Activated CD8-positive, alpha-beta memory T cell treated with anti-CD3 and anti-CD28 coated beads, Interleukin-2, amount 10 ng/mL, durations not matched to agents 7 days and 5 days (primary cell): ENCODE results near the gene C1QC. TPM values are rescaled to one million over a fixed set of nuclear protein-coding genes. Genes with fewer than 3 reads are reported as not detected.

ENCODE experiments used
- ATAC-seq: fragments of 150-1000 bp; cut with Tn5 transposase; one replicate; pipeline ENCODE4 v1.10.0; 2021; ENCODE audit warnings: moderate library complexity
- CTCF ChIA-PET: fragments of 350-600 bp; sonication (Branson Sonifier 250); formaldehyde crosslinking; loops from one replicate; lab custom pipeline; 2021; ENCODE audit warnings: antibody characterized with exemption; lab: Charles Lee
- DNase-seq: peaks from one replicate; pipeline ENCODE4 v3.0.0-alpha.2; 2020
- H3K27ac Mint-ChIP-seq: one replicate; pipeline ENCODE4 v1.8.0; 2021; ENCODE audit warnings: mild to moderate bottlenecking, mixed read lengths
- H3K27me3 Mint-ChIP-seq: one replicate; pipeline ENCODE4 v1.8.0; 2021; ENCODE audit warnings: mixed read lengths
- H3K36me3 Mint-ChIP-seq: one replicate; pipeline ENCODE4 v1.8.0; 2021; ENCODE audit warnings: mild to moderate bottlenecking, mixed read lengths
- H3K4me1 Mint-ChIP-seq: one replicate; pipeline ENCODE4 v1.8.0; 2021; ENCODE audit warnings: mixed read lengths
- H3K4me3 Mint-ChIP-seq: one replicate; pipeline ENCODE4 v1.8.0; 2021; ENCODE audit warnings: mild to moderate bottlenecking, moderate library complexity, mixed read lengths
- H3K9me3 Mint-ChIP-seq: one replicate; pipeline ENCODE4 v1.8.0; 2022; ENCODE audit warnings: low read depth, mixed read lengths
- total RNA-seq, 2 experiments: library from RNA; stranded (reverse); gene quantifications; one replicate each; pipeline ENCODE4 v1.2.3, GENCODE V29; 2021

The C1QC gene
- total RNA-seq, 2 experiments from 2014 or later: not detected

GRCh38 chr1:22643928-22644327 lies 495 bp downstream of the C1QC start:
- CTCF ChIA-PET: no interaction called here
- ATAC-seq: no peak

GRCh38 chr1:22645931-22646330 lies 2.5 kb downstream of the C1QC start:
- Mint-ChIP-seq H3K27ac (no peak overlapping the region), H3K4me1 (no peaks in the 10 kb centered on the region), H3K4me3 (no peak overlapping the region), H3K36me3 (no peaks in the 10 kb centered on the region), H3K27me3 (peaks cover 12% of the 10 kb centered on the region), H3K9me3 (no peaks in the 10 kb centered on the region)
- CTCF ChIA-PET: no interaction called here
- ATAC-seq (no peak), DNase-seq (no peak)

More at GRCh38 chr1:22643928-22644327, 495 bp downstream of the C1QC start:
- no peaks in the 10 kb centered on the region for H3K9me3 Mint-ChIP-seq
- H3K4me3 Mint-ChIP-seq: no peak overlapping the region
- no peaks in the 10 kb centered on the region for H3K36me3 Mint-ChIP-seq
- H3K4me1 Mint-ChIP-seq: no peaks in the 10 kb centered on the region
- no peak for DNase-seq
- H3K27me3 Mint-ChIP-seq: peaks cover 12% of the 10 kb centered on the region
- no peak overlapping the region for H3K27ac Mint-ChIP-seq

GRCh38 chr1:22646384-22646783 lies 3.0 kb downstream of the C1QC start:
- ATAC-seq (no peak), DNase-seq (no peak)
- H3K9me3 Mint-ChIP-seq: no peaks in the 10 kb centered on the region
- H3K27me3 Mint-ChIP-seq: peaks cover 8% of the 10 kb centered on the region
- CTCF ChIA-PET: no interaction called here
- H3K4me1 Mint-ChIP-seq: no peaks in the 10 kb centered on the region
- no peak overlapping the region for H3K4me3 Mint-ChIP-seq
- no peak overlapping the region for H3K27ac Mint-ChIP-seq
- no peaks in the 10 kb centered on the region for H3K36me3 Mint-ChIP-seq

- DNase-seq (no peak), ATAC-seq (no peak)
- Mint-ChIP-seq H3K4me1 (no peaks in the 10 kb centered on the region), H3K27ac (no peak overlapping the region), H3K9me3 (no peaks in the 10 kb centered on the region), H3K4me3 (no peak overlapping the region), H3K27me3 (peaks cover 16% of the 10 kb centered on the region), H3K36me3 (no peaks in the 10 kb centered on the region)
- CTCF ChIA-PET: no interaction called here
Measured at GRCh38 chr1:22650089-22650693, 6.8 kb downstream of the C1QC start.

GRCh38 chr1:22651941-22652856 lies 8.8 kb downstream of the C1QC start:
- no peaks in the 10 kb centered on the region for H3K36me3 Mint-ChIP-seq
- DNase-seq: no peak

GRCh38 chr1:22652881-22653316 lies 9.5 kb downstream of the C1QC start, which contains the start of gene C1QB:
Gene C1QB, plus strand, starts transcription at chr1:22653236. Its CDS starts 6,227 bp downstream, at chr1:22659463.
- CTCF ChIA-PET: no interaction called here

More at GRCh38 chr1:22651941-22652856, 8.8 kb downstream of the C1QC start:
- CTCF ChIA-PET: no interaction called here
- Mint-ChIP-seq H3K27me3 (peaks cover 14% of the 10 kb centered on the region), H3K9me3 (no peaks in the 10 kb centered on the region), H3K4me3 (no peak overlapping the region), H3K4me1 (no peaks in the 10 kb centered on the region), H3K27ac (no peak overlapping the region)
- ATAC-seq: no peak

GRCh38 chr1:22654692-22655091 lies 11.3 kb downstream of the C1QC start:
- CTCF ChIA-PET: no interaction called here

More at GRCh38 chr1:22652881-22653316, 9.5 kb downstream of the C1QC start, which contains the start of gene C1QB:
- no peak for DNase-seq
- no peak for ATAC-seq
- Mint-ChIP-seq H3K27ac (no peak within 1 kb of the TSS), H3K36me3 (no peaks in the 10 kb centered on the region), H3K4me3 (no peak within 1 kb of the TSS), H3K27me3 (peaks cover 14% of the 10 kb centered on the region), H3K4me1 (no peaks in the 10 kb centered on the region), H3K9me3 (no peaks in the 10 kb centered on the region)

GRCh38 chr1:22658385-22659163 lies 15.1 kb downstream of the C1QC start:
- CTCF ChIA-PET: no interaction called here
- Mint-ChIP-seq H3K4me1 (no peaks in the 10 kb centered on the region), H3K9me3 (no peaks in the 10 kb centered on the region), H3K27me3 (peaks cover 13% of the 10 kb centered on the region), H3K27ac (no peak overlapping the region), H3K36me3 (no peaks in the 10 kb centered on the region), H3K4me3 (no peak overlapping the region)
- ATAC-seq (no peak), DNase-seq (no peak)

More at GRCh38 chr1:22654692-22655091, 11.3 kb downstream of the C1QC start:
- no peak for ATAC-seq
- Mint-ChIP-seq H3K9me3 (no peaks in the 10 kb centered on the region), H3K4me3 (no peak overlapping the region), H3K27me3 (peaks cover 14% of the 10 kb centered on the region), H3K36me3 (no peaks in the 10 kb centered on the region), H3K27ac (no peak overlapping the region), H3K4me1 (no peaks in the 10 kb centered on the region)
- DNase-seq: no peak

- no peak for ATAC-seq
- Mint-ChIP-seq H3K4me3 (no peak overlapping the region), H3K36me3 (no peaks in the 10 kb centered on the region), H3K27ac (no peak overlapping the region), H3K27me3 (peaks cover 4% of the 10 kb centered on the region), H3K9me3 (no peaks in the 10 kb centered on the region), H3K4me1 (no peaks in the 10 kb centered on the region)
- CTCF ChIA-PET: no interaction called here
- no peak for DNase-seq
Measured at GRCh38 chr1:22660716-22661241, 17.3 kb downstream of the C1QC start.

- CTCF ChIA-PET: no interaction called here
- Mint-ChIP-seq H3K4me3 (no peak overlapping the region), H3K9me3 (no peaks in the 10 kb centered on the region), H3K4me1 (no peaks in the 10 kb centered on the region), H3K36me3 (no peaks in the 10 kb centered on the region), H3K27ac (no peak overlapping the region), H3K27me3 (no peaks in the 10 kb centered on the region)
- ATAC-seq: no peak
- no peak for DNase-seq
Measured at GRCh38 chr1:22661880-22662279, 18.4 kb downstream of the C1QC start.

GRCh38 chr1:22662318-22662717 lies 18.9 kb downstream of the C1QC start:
- H3K27ac Mint-ChIP-seq: no peak overlapping the region
- H3K27me3 Mint-ChIP-seq: peaks cover 3% of the 10 kb centered on the region
- no peaks in the 10 kb centered on the region for H3K4me1 Mint-ChIP-seq
- H3K9me3 Mint-ChIP-seq: no peaks in the 10 kb centered on the region
- no peak overlapping the region for H3K4me3 Mint-ChIP-seq
- no peak for DNase-seq
- no peak for ATAC-seq
- CTCF ChIA-PET: no interaction called here
- H3K36me3 Mint-ChIP-seq: no peaks in the 10 kb centered on the region

- H3K9me3 Mint-ChIP-seq: no peaks in the 10 kb centered on the region
- peaks cover 5% of the 10 kb centered on the region for H3K27me3 Mint-ChIP-seq
Measured at GRCh38 chr1:22662986-22663408, 19.6 kb downstream of the C1QC start.

GRCh38 chr1:22665752-22666151 lies 22.3 kb downstream of the C1QC start:
- no peak overlapping the region for H3K4me3 Mint-ChIP-seq
- no peak for DNase-seq
- no peaks in the 10 kb centered on the region for H3K9me3 Mint-ChIP-seq
- H3K27ac Mint-ChIP-seq: no peak overlapping the region
- no peaks in the 10 kb centered on the region for H3K36me3 Mint-ChIP-seq
- ATAC-seq: no peak
- peaks cover 17% of the 10 kb centered on the region for H3K27me3 Mint-ChIP-seq
- H3K4me1 Mint-ChIP-seq: no peaks in the 10 kb centered on the region
- CTCF ChIA-PET: interaction anchor here (0.9 kb wide), 1 partner anchor 30 kb away, joined by 3 read pairs; no protein-coding TSS in a partner anchor

More at GRCh38 chr1:22662986-22663408, 19.6 kb downstream of the C1QC start:
- no peak for DNase-seq
- Mint-ChIP-seq H3K27ac (no peak overlapping the region), H3K4me1 (no peaks in the 10 kb centered on the region), H3K36me3 (no peaks in the 10 kb centered on the region), H3K4me3 (no peak overlapping the region)
- no peak for ATAC-seq
- CTCF ChIA-PET: no interaction called here
